Measurements from ENCODE around the gene ALDOC.
A peak's percentile ranks its signal among the peaks of the same experiment; 100 is the strongest.

Gene ALDOC

GRCh38 chr17:28563475-28563874 lies 13.2 kb downstream of the ALDOC start:
- H3K9me3 ChIP-seq (ENCODE audit: control insufficient read depth, low read length), result no peaks in the 10 kb centered on the region
- H3K4me1 ChIP-seq (ENCODE audit: control insufficient read depth, insufficient read depth, low read depth, low read length), result peaks cover 12% of the 10 kb centered on the region
- H3K23ac ChIP-seq (ENCODE audit: low read length in 2 of 2), result no peak overlapping the region
- H3K27ac ChIP-seq (ENCODE audit: low read length, poor library complexity, severe bottlenecking), result peak overlapping the region; percentile 83
- no peaks in the 10 kb centered on the region for H3K27me3 ChIP-seq (ENCODE audit: control insufficient read depth in 1 of 2, insufficient read depth in 1 of 2, low read length in 2 of 2)
- no peak overlapping the region for H2AFZ ChIP-seq (ENCODE audit: low read depth, low read length)
- no peak overlapping the region for H2BK15ac ChIP-seq (ENCODE audit: low read depth, poor library complexity, severe bottlenecking)
- no peak overlapping the region for H3K4ac ChIP-seq (ENCODE audit: low read depth in 1 of 2, low read length in 2 of 2)
- H3K36me3 ChIP-seq (ENCODE audit: control insufficient read depth in 1 of 2, insufficient read depth in 2 of 2, low read depth in 1 of 2, low read length in 2 of 2), result peaks cover 13 to 39% of the 10 kb centered on the region in 2 experiments
- H4K8ac ChIP-seq (ENCODE audit: low read length), result peak overlapping the region; percentile 31
- H2BK5ac ChIP-seq (ENCODE audit: low read depth, low read length, poor library complexity, severe bottlenecking), result no peak overlapping the region
- no peak overlapping the region for H3K14ac ChIP-seq (ENCODE audit: low read length in 2 of 2)
- no peak overlapping the region for H3K4me3 ChIP-seq (ENCODE audit: insufficient read depth in 1 of 2, low read depth in 1 of 2, low read length in 2 of 2)
- H3K18ac ChIP-seq (ENCODE audit: low read depth in 1 of 2, low read length in 2 of 2), result no peak overlapping the region
- H3K79me1 ChIP-seq (replicated peaks; ENCODE audit: low read length, poor library complexity, severe bottlenecking), result peaks cover 16% of the 10 kb centered on the region
- H2AK5ac ChIP-seq (ENCODE audit: low read length, severe bottlenecking), result peak overlapping the region; percentile 66
- H2BK120ac ChIP-seq (ENCODE audit: low read depth, low read length), result no peak overlapping the region
- peak overlapping the region in 1 of 2 experiments; percentile 49 for H2BK12ac ChIP-seq (ENCODE audit: low read length in 2 of 2)
- no peak overlapping the region for H3K4me2 ChIP-seq (ENCODE audit: low read length, poor library complexity, severe bottlenecking)
- 87% methylated on average over 3 of the region's 3 CpGs for WGBS
- H4K91ac ChIP-seq (ENCODE audit: low read length), result peak overlapping the region; percentile 28
- peak; percentile 70 for DNase-seq
- H3K9ac ChIP-seq (ENCODE audit: low read length), result no peak overlapping the region

- H2BK120ac ChIP-seq (ENCODE audit: low read depth, low read length), result no peak overlapping the region
- no peak for DNase-seq
- WGBS, result 91% methylated on average over 2 of the region's 3 CpGs
- no peak overlapping the region for H3K4me3 ChIP-seq (ENCODE audit: insufficient read depth in 1 of 2, low read depth in 1 of 2, low read length in 2 of 2)
- no peak overlapping the region for H3K23ac ChIP-seq (ENCODE audit: low read length in 2 of 2)
- H2BK12ac ChIP-seq (ENCODE audit: low read length in 2 of 2), result no peak overlapping the region
- H4K8ac ChIP-seq (ENCODE audit: low read length), result no peak overlapping the region
- no peak overlapping the region for H2BK15ac ChIP-seq (ENCODE audit: low read depth, poor library complexity, severe bottlenecking)
- H3K4me1 ChIP-seq (ENCODE audit: control insufficient read depth, insufficient read depth, low read depth, low read length), result peaks cover 9% of the 10 kb centered on the region
- no peak overlapping the region for H3K18ac ChIP-seq (ENCODE audit: low read depth in 1 of 2, low read length in 2 of 2)
- H3K27ac ChIP-seq (ENCODE audit: low read length, poor library complexity, severe bottlenecking), result no peak overlapping the region
- no peak overlapping the region for H3K4ac ChIP-seq (ENCODE audit: low read depth in 1 of 2, low read length in 2 of 2)
- no peak overlapping the region for H2AFZ ChIP-seq (ENCODE audit: low read depth, low read length)
- H3K36me3 ChIP-seq (ENCODE audit: control insufficient read depth in 1 of 2, insufficient read depth in 2 of 2, low read depth in 1 of 2, low read length in 2 of 2), result peaks cover 41 to 63% of the 10 kb centered on the region in 2 experiments
- peaks cover 22% of the 10 kb centered on the region for H3K79me1 ChIP-seq (replicated peaks; ENCODE audit: low read length, poor library complexity, severe bottlenecking)
- H4K91ac ChIP-seq (ENCODE audit: low read length), result no peak overlapping the region
- H3K27me3 ChIP-seq (ENCODE audit: control insufficient read depth in 1 of 2, insufficient read depth in 1 of 2, low read length in 2 of 2), result no peaks in the 10 kb centered on the region
- H3K4me2 ChIP-seq (ENCODE audit: low read length, poor library complexity, severe bottlenecking), result no peak overlapping the region
- H3K9me3 ChIP-seq (ENCODE audit: control insufficient read depth, low read length), result no peaks in the 10 kb centered on the region
- H3K14ac ChIP-seq (ENCODE audit: low read length in 2 of 2), result no peak overlapping the region
- no peak overlapping the region for H2AK5ac ChIP-seq (ENCODE audit: low read length, severe bottlenecking)
- no peak overlapping the region for H2BK5ac ChIP-seq (ENCODE audit: low read depth, low read length, poor library complexity, severe bottlenecking)
- H3K9ac ChIP-seq (ENCODE audit: low read length), result no peak overlapping the region
Measured at GRCh38 chr17:28555022-28555421, 21.7 kb downstream of the ALDOC start.

- Histone ChIP-seq H2AFZ (ENCODE audit: low read depth, low read length) (no peak overlapping the region), H3K36me3 (ENCODE audit: control insufficient read depth in 1 of 2, insufficient read depth in 2 of 2, low read depth in 1 of 2, low read length in 2 of 2) (peaks cover 37 to 59% of the 10 kb centered on the region in 2 experiments), H3K4me3 (ENCODE audit: insufficient read depth in 1 of 2, low read depth in 1 of 2, low read length in 2 of 2) (no peak overlapping the region), H2BK15ac (ENCODE audit: low read depth, poor library complexity, severe bottlenecking) (no peak overlapping the region), H4K91ac (ENCODE audit: low read length) (no peak overlapping the region), H3K4ac (ENCODE audit: low read depth in 1 of 2, low read length in 2 of 2) (no peak overlapping the region), H3K23ac (ENCODE audit: low read length in 2 of 2) (no peak overlapping the region), H2BK5ac (ENCODE audit: low read depth, low read length, poor library complexity, severe bottlenecking) (no peak overlapping the region), H4K8ac (ENCODE audit: low read length) (no peak overlapping the region), H3K9ac (ENCODE audit: low read length) (no peak overlapping the region), H2AK5ac (ENCODE audit: low read length, severe bottlenecking) (no peak overlapping the region), H3K27ac (ENCODE audit: low read length, poor library complexity, severe bottlenecking) (no peak overlapping the region), H3K27me3 (ENCODE audit: control insufficient read depth in 1 of 2, insufficient read depth in 1 of 2, low read length in 2 of 2) (no peaks in the 10 kb centered on the region), H3K9me3 (ENCODE audit: control insufficient read depth, low read length) (no peaks in the 10 kb centered on the region), H3K18ac (ENCODE audit: low read depth in 1 of 2, low read length in 2 of 2) (no peak overlapping the region), H2BK12ac (ENCODE audit: low read length in 2 of 2) (no peak overlapping the region), H3K4me1 (ENCODE audit: control insufficient read depth, insufficient read depth, low read depth, low read length) (peaks cover 10% of the 10 kb centered on the region), H3K14ac (ENCODE audit: low read length in 2 of 2) (no peak overlapping the region), H3K79me1 (replicated peaks; ENCODE audit: low read length, poor library complexity, severe bottlenecking) (peaks cover 22% of the 10 kb centered on the region), H3K4me2 (ENCODE audit: low read length, poor library complexity, severe bottlenecking) (no peak overlapping the region), H2BK120ac (ENCODE audit: low read depth, low read length) (no peak overlapping the region)
- DNase-seq, result no peak
- 87% methylated on average over 6 of the region's 6 CpGs for WGBS
Measured at GRCh38 chr17:28554565-28554964, 22.1 kb downstream of the ALDOC start.

GRCh38 chr17:28553000-28553505 lies 23.6 kb downstream of the ALDOC start:
- H3K18ac ChIP-seq (ENCODE audit: low read depth in 1 of 2, low read length in 2 of 2), result peak overlapping the region in 1 of 2 experiments; percentile 37
- H4K91ac ChIP-seq (ENCODE audit: low read length), result no peak overlapping the region
- WGBS, result 97% methylated on average over 5 of the region's 5 CpGs
- H3K9me3 ChIP-seq (ENCODE audit: control insufficient read depth, low read length), result no peaks in the 10 kb centered on the region
- no peaks in the 10 kb centered on the region for H3K27me3 ChIP-seq (ENCODE audit: control insufficient read depth in 1 of 2, insufficient read depth in 1 of 2, low read length in 2 of 2)
- no peak overlapping the region for H2BK12ac ChIP-seq (ENCODE audit: low read length in 2 of 2)
- H3K23ac ChIP-seq (ENCODE audit: low read length in 2 of 2), result no peak overlapping the region
- peak overlapping the region; percentile 46 for H3K9ac ChIP-seq (ENCODE audit: low read length)
- no peak overlapping the region for H3K4ac ChIP-seq (ENCODE audit: low read depth in 1 of 2, low read length in 2 of 2)
- H4K8ac ChIP-seq (ENCODE audit: low read length), result peak overlapping the region; percentile 32
- no peak overlapping the region for H2AFZ ChIP-seq (ENCODE audit: low read depth, low read length)
- no peak overlapping the region for H2BK15ac ChIP-seq (ENCODE audit: low read depth, poor library complexity, severe bottlenecking)
- H3K4me3 ChIP-seq (ENCODE audit: insufficient read depth in 1 of 2, low read depth in 1 of 2, low read length in 2 of 2), result peak overlapping the region in 1 of 2 experiments; percentile 69
- DNase-seq, result no peak
- H2BK5ac ChIP-seq (ENCODE audit: low read depth, low read length, poor library complexity, severe bottlenecking), result no peak overlapping the region
- no peak overlapping the region for H3K27ac ChIP-seq (ENCODE audit: low read length, poor library complexity, severe bottlenecking)
- H3K4me1 ChIP-seq (ENCODE audit: control insufficient read depth, insufficient read depth, low read depth, low read length), result peaks cover 12% of the 10 kb centered on the region
- H3K36me3 ChIP-seq (ENCODE audit: control insufficient read depth in 1 of 2, insufficient read depth in 2 of 2, low read depth in 1 of 2, low read length in 2 of 2), result peaks cover 33 to 50% of the 10 kb centered on the region in 2 experiments
- H2AK5ac ChIP-seq (ENCODE audit: low read length, severe bottlenecking), result no peak overlapping the region
- H3K79me1 ChIP-seq (replicated peaks; ENCODE audit: low read length, poor library complexity, severe bottlenecking), result peaks cover 28% of the 10 kb centered on the region
- no peak overlapping the region for H3K14ac ChIP-seq (ENCODE audit: low read length in 2 of 2)
- no peak overlapping the region for H2BK120ac ChIP-seq (ENCODE audit: low read depth, low read length)
- H3K4me2 ChIP-seq (ENCODE audit: low read length, poor library complexity, severe bottlenecking), result peak overlapping the region; percentile 61
